Gastroesophageal sphincter (tissue), 4 donors: ENCODE data around the gene ETV4. TPM values are rescaled to one million over a fixed set of nuclear protein-coding genes. Genes with fewer than 3 reads are reported as not detected.

ENCODE experiments used
- ATAC-seq: fragments of 150-250 bp; one replicate; pipeline ENCODE4 v1.9.1; 2016; ENCODE audit warnings: mild to moderate bottlenecking, moderate library complexity
- H3K27ac ChIP-seq, 4 donors: fragments of 200-600 bp; sonication (generic) in 3 of 4; 1 replicate in 3 of 4; 2 replicates in 1 of 4; pipeline ENCODE4 v1.5.1; 2016 to 2019
- H3K27me3 ChIP-seq: fragments of 200-600 bp; sonication (generic); one replicate; pipeline ENCODE4 v1.5.1; 2019
- H3K36me3 ChIP-seq, 2 donors: fragments of 200-600 bp; sonication (generic); one replicate each; pipeline ENCODE4 v1.5.1; 2019; ENCODE audit warnings: control low read depth in 1 of 2
- H3K4me1 ChIP-seq, 3 donors: fragments of 200-600 bp; sonication (generic); 1 replicate in 2 of 3; 2 replicates in 1 of 3; pipeline ENCODE4 v1.5.1; 2016 to 2019; ENCODE audit warnings: control low read depth in 2 of 3
- H3K4me3 ChIP-seq, 2 donors: fragments of 200-600 bp; sonication (generic); one replicate each; pipeline ENCODE4 v1.5.1; 2019; ENCODE audit warnings: mild to moderate bottlenecking in 1 of 2, moderate library complexity in 1 of 2
- H3K9me3 ChIP-seq, 3 donors: fragments of 200-600 bp; sonication (generic); one replicate each; pipeline ENCODE4 v1.5.1; 2017 to 2019; ENCODE audit warnings: control low read depth in 2 of 3
- CTCF ChIP-seq, 4 experiments: fragments of 200-600 bp in 2 of 4; fragments of 450-650 bp in 2 of 4; sonication (generic) in 1 of 4; IDR thresholded peaks; one replicate each; pipeline ENCODE4 v1.5.1; 2017 to 2019; ENCODE audit warnings: antibody characterized with exemption in 4 of 4, mild to moderate bottlenecking in 2 of 4, moderate library complexity in 2 of 4
- EP300 ChIP-seq: sonication (generic); formaldehyde crosslinking; IDR thresholded peaks from one replicate; pipeline ENCODE4 v1.6.1; 2017; ENCODE audit warnings: antibody characterized with exemption, mild to moderate bottlenecking
- POLR2A ChIP-seq, 2 donors: fragments of 450-650 bp; IDR thresholded peaks; one replicate each; pipeline ENCODE4 v1.6.1; 2017; ENCODE audit warnings: antibody characterized with exemption in 2 of 2, mild to moderate bottlenecking in 2 of 2, moderate library complexity in 1 of 2
- POLR2AphosphoS5 ChIP-seq: sonication (generic); formaldehyde crosslinking; IDR thresholded peaks from one replicate; pipeline ENCODE4 v1.6.1; 2017; ENCODE audit warnings: antibody characterized with exemption
- WGBS, 2 donors: methylation state at CpG; one replicate each; pipeline ENCODE4 v1.1.5; 2018; ENCODE audit warnings: low coverage in 1 of 2; 5-methylcytosine and 5-hydroxymethylcytosine counted together
- total RNA-seq, 4 donors: library from RNA; depleted of rRNA; stranded (reverse); fragments of >200 nt; gene quantifications; one replicate each; pipeline ENCODE4 v1.1.0, GENCODE V29; 2016

ETV4 gene
- total RNA-seq, 4 donors from 2014 or later = 0.67 to 2.6 (median 0.96) TPM; not detected in 1

DNA sequence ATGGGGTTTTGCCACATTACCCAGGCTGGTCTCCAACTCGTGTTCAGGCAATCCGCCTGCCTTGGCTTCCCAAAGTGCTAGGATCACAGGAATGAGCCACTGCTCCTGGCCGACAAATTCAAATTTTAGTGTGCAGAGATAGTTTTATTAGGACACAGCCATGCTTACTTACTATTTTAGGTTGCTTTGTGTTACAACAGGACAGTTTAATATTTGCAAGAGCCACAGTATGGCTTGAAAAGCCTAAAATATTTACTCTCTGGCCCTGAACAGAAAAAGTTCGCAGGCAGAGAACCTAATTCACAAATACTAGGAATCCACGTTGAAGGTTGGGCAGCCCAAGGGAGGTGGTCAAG is 12.6 kb upstream of the ETV4 start:
- no peak for TF ChIP-seq POLR2AphosphoS5
- TF ChIP-seq CTCF (IDR thresholded peaks at IDR 0.05) = no peak
- TF ChIP-seq POLR2A (IDR thresholded peaks at IDR 0.05) = no peak
- TF ChIP-seq EP300 = no peak
- no peak for ATAC-seq
- no peak overlapping the region for H3K4me3 ChIP-seq
- no peaks in the 10 kb centered on the region for H3K9me3 ChIP-seq
- 80 to 93% methylated on average over 1 to 5 of the region's 5 CpGs for WGBS, 2 donors
- no peak overlapping the region for H3K27ac ChIP-seq
- H3K4me1 ChIP-seq = peaks cover 0 to 12% (median 0%) of the 10 kb centered on the region in 3 donors
- peaks cover 25% of the 10 kb centered on the region for H3K27me3 ChIP-seq
- no peaks in the 10 kb centered on the region for H3K36me3 ChIP-seq

- Histone ChIP-seq H3K36me3 (no peaks in the 10 kb centered on the region), H3K27me3 (peaks cover 9% of the 10 kb centered on the region), H3K4me3 (no peak overlapping the region), H3K27ac (no peak overlapping the region), H3K4me1 (peaks cover 0 to 4% (median 0%) of the 10 kb centered on the region in 3 donors), H3K9me3 (no peaks in the 10 kb centered on the region)
- WGBS, 2 donors = 97 to 100% methylated on average over 2 to 3 of the region's 5 CpGs
- TF ChIP-seq CTCF (IDR thresholded peaks at IDR 0.05) (no peak), POLR2A (IDR thresholded peaks at IDR 0.05) (no peak), EP300 (no peak), POLR2AphosphoS5 (no peak)
- no peak for ATAC-seq
These were observed 10.2 kb upstream of the ETV4 start for GRCh38 chr17:43556292-43556691.

- 82 to 92% methylated on average over 5 to 6 of the region's 6 CpGs for WGBS, 2 donors
- Histone ChIP-seq H3K27me3 (no peaks in the 10 kb centered on the region), H3K4me1 (peaks cover 0 to 4% (median 0%) of the 10 kb centered on the region in 3 donors), H3K36me3 (no peaks in the 10 kb centered on the region), H3K9me3 (no peaks in the 10 kb centered on the region), H3K27ac (no peak overlapping the region), H3K4me3 (no peak overlapping the region)
- TF ChIP-seq EP300 = no peak
- no peak for TF ChIP-seq POLR2AphosphoS5
- TF ChIP-seq POLR2A (IDR thresholded peaks at IDR 0.05) = no peak
- ATAC-seq = no peak
These were observed 8.7 kb upstream of the ETV4 start for GRCh38 chr17:43554857-43555256.

DNA sequence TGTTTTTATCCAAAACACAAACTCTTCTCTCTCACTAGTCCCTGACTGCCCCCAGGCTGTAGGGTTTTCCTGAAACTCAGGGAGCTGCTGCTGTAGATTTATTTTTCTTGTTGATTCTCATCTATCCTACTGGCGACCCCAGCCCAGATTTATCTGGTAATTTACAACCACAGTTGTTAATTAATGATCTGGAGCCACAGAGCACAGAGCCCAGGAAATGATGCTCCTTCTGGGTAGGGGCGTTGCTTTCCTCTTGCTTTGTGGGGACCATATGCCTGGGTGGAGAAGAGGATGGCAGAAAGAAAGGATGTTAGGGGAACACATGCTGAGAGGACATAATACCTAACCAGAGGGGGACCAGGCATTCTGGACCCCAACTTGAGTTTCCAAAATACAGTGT is 7.4 kb upstream of the ETV4 start:
- H3K4me3 ChIP-seq = no peak overlapping the region
- peaks cover 11% of the 10 kb centered on the region for H3K27me3 ChIP-seq
- no peak overlapping the region for H3K27ac ChIP-seq
- ATAC-seq = no peak
- 14 to 39% methylated on average over 1 to 2 of the region's 2 CpGs for WGBS, 2 donors
- H3K4me1 ChIP-seq = peaks cover 0 to 4% (median 0%) of the 10 kb centered on the region in 3 donors
- no peaks in the 10 kb centered on the region for H3K36me3 ChIP-seq
- TF ChIP-seq EP300 = no peak
- TF ChIP-seq POLR2A (IDR thresholded peaks at IDR 0.05) = no peak
- TF ChIP-seq CTCF (IDR thresholded peaks at IDR 0.05) = no peak
- no peak for TF ChIP-seq POLR2AphosphoS5
- H3K9me3 ChIP-seq = no peaks in the 10 kb centered on the region

DNA sequence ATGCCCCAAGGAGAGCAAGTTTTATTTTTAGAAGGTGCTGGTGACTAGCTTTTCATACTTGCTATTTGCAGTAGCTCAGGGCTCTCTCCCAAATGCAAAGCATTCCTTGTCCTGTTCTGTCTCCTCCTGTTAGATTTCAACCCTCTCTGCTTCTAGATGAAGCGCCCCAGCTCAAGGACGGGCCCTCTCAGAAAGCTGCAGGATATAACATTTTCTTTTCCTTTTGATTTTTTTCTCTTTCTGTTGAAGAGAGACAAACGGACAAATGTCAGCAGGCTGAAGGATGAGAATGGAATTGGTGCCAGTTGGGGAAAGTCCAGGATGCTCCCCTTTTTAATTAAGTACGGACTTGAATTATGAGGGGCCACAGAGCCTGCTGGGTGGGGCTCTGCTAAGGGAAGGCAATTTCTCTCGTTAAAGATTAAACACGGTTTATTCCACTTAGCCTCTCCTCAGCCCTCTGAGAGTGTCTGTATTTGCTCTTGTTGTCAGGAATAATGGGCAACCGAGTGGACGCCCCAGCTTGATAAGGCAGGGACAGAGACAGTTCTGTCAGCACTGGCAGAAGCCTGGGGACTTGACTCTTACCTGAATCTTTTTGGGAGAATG is 6.2 kb upstream of the ETV4 start:
- WGBS, 2 donors = 51 to 71% methylated on average over 7 to 8 of the region's 8 CpGs
- Histone ChIP-seq H3K9me3 (no peaks in the 10 kb centered on the region), H3K27me3 (peaks cover 22% of the 10 kb centered on the region), H3K4me1 (peaks cover 0 to 4% (median 0%) of the 10 kb centered on the region in 3 donors), H3K27ac (no peak overlapping the region), H3K4me3 (no peak overlapping the region), H3K36me3 (no peaks in the 10 kb centered on the region)
- TF ChIP-seq POLR2A (IDR thresholded peaks at IDR 0.05) (no peak), EP300 (no peak), POLR2AphosphoS5 (no peak), CTCF (IDR thresholded peaks at IDR 0.05) (no peak)
- no peak for ATAC-seq
